Astrocyte of the cerebellum (primary cell): ENCODE results near the gene ZNF628.
A peak's percentile ranks its signal among the peaks of the same experiment; 100 is the strongest.

ENCODE experiments used
- DNase-seq: peaks from one replicate; pipeline ENCODE4 v3.0.0-alpha.2; 2011; ENCODE audit warnings: low read depth
- H3K4me3 ChIP-seq: 2 replicates; pipeline ENCODE4 v1.5.1; 2011; ENCODE audit warnings: mild to moderate bottlenecking, low read depth, low read length, moderate library complexity
- CTCF ChIP-seq: IDR thresholded peaks from 2 replicates; pipeline ENCODE4 v1.5.1; 2012; ENCODE audit warnings: low read length, low read depth, moderate library complexity, mild to moderate bottlenecking; ENCODE audit errors: missing control alignments
- in situ Hi-C: cut with HindIII; loops from 2 replicates; pipeline ENCODE4 v1.10.0; 2017; ENCODE audit warnings: low sequenced_read_pairs

Gene ZNF628

GRCh38 chr19:55464039-55464661 lies 12.3 kb upstream of the ZNF628 start:
- DNase-seq, result no peak
- in situ Hi-C loops, result no loop called here
- no peak overlapping the region for H3K4me3 ChIP-seq
- no peak for TF ChIP-seq CTCF

GRCh38 chr19:55464662-55465054 lies 11.8 kb upstream of the ZNF628 start, which contains the start of gene C19orf85:
C19orf85 (minus strand) TSS chr19:55464751; CDS start chr19:55464554, 197 bp downstream.
- DNase-seq, result no peak
- H3K4me3 ChIP-seq, result no peak within 1 kb of the TSS
- no peak for TF ChIP-seq CTCF
- in situ Hi-C loops, result no loop called here

- in situ Hi-C loops, result no loop called here
- DNase-seq, result no peak
- TF ChIP-seq CTCF, result no peak
- no peak overlapping the region for H3K4me3 ChIP-seq
Observed at GRCh38 chr19:55465460-55466240, 10.8 kb upstream of the ZNF628 start.

- H3K4me3 ChIP-seq, result no peak overlapping the region
- DNase-seq, result no peak
- in situ Hi-C loops, result no loop called here
- no peak for TF ChIP-seq CTCF
Observed at GRCh38 chr19:55466241-55466614, 10.2 kb upstream of the ZNF628 start.

GRCh38 chr19:55467236-55468053 lies 9.0 kb upstream of the ZNF628 start:
- TF ChIP-seq CTCF, result peak; percentile 99
- H3K4me3 ChIP-seq, result no peak overlapping the region
- no peak for DNase-seq
- in situ Hi-C loops, result no loop called here

- in situ Hi-C loops, result no loop called here
- no peak for DNase-seq
Observed at GRCh38 chr19:55468054-55468393, 8.4 kb upstream of the ZNF628 start.

More at GRCh38 chr19:55468054-55468393, 8.4 kb upstream of the ZNF628 start:
- TF ChIP-seq CTCF, result no peak
- no peak overlapping the region for H3K4me3 ChIP-seq
